Right ventricle myocardium superior (tissue), 1 donor: ENCODE measurements around the gene TENM3. TPM values are rescaled to one million over a fixed set of nuclear protein-coding genes. Genes with fewer than 3 reads are reported as not detected.

Source experiments
- ATAC-seq: fragments of 200-7000 bp; cut with Tn5 transposase; one replicate; pipeline ENCODE4 v1.9.1; 2020; ENCODE audit warnings: mild to moderate bottlenecking; ENCODE audit not compliant: poor library complexity
- DNase-seq: peaks from one replicate; pipeline ENCODE4 v3.0.0-alpha.2; 2020
- intact Hi-C: fragments of 100-400 bp; cut with DNase I; formaldehyde crosslinking; loops from one replicate; pipeline ENCODE4 v1.11.2; 2022
- total RNA-seq: library from RNA; stranded (reverse); fragmentation: NEBNext Ultra II Directional; extraction: Animal tissue kit (Norgen Biotek cat#: 25700); gene quantifications from one replicate; pipeline ENCODE4 v1.2.1, GENCODE V29; 2021
- donor health status: DM: no; HTN: yes; CAD: no; lungs with severe emphysema.

Gene TENM3
- total RNA-seq, 1 donor from 2014 or later: 3.0 TPM

DNA sequence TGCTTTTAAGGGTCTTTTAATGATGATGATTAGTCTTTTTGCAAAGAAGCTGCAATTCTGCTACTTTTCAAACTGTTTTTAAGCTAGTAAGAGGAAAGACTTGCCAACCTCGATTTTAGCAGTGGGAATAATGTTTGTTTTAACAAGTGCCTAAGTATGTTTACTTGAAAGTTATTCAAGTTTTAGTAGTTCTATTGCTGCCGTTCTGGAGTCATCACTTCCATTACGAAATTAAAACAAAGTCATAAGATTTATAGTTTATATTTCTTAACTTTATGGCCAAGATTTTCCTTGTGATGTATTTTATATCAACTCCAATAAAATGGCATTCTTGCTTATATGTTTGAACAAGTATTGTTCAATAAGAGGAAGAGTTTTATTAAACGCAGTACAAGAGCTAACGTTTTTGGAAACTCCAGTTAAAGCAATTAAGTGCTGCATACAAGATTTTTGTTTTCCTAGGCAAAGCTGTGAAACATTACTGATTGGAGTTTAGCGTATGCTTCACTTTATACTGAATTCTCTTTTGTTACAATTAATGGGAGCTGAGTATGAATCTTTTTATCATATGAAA is 211.3 kb downstream of the TENM3 start:
- no peak for DNase-seq
- intact Hi-C loops: no loop called here
- no peak for ATAC-seq

DNA sequence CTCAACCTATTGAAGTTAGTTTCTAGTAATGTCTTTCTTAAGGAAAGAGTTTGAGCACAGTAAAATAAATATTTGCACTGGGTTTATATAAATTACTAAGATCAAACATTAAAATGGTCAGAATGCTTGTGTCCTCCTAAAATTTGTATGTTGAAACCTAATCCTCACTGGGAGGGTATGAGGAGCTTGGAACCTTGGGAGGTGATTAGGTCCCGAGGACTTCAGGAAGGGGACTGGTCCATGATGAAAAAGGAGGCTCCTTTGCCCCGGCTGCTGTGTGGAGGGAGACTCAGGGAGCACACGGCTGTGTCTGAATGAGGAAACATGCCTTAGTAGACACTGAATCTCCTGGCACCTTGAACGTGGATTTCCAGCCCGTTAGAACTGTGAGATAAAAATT is 221.9 kb downstream of the TENM3 start:
- no peak for DNase-seq
- intact Hi-C loops: no loop called here
- ATAC-seq: no peak

DNA sequence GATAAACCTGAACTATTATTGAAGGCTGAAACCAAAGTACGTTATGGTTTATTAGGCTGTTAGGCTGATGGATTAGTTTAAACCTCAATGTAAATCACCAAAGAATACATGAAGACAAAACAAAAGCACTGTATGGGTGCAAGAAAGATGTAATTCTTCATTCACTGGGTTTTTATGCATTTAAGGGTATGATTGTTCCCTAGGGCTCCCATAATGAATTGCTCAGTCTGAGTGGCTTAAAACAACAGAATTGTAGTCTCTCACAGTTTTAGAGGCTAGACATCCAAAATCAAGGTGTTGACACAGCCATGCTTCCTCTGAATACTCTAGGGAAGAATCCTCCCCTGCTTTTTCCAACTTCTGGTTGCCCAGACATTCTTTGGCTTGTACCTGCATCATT is 222.8 kb downstream of the TENM3 start:
- ATAC-seq (no peak), DNase-seq (no peak)
- intact Hi-C loops: no loop called here

DNA sequence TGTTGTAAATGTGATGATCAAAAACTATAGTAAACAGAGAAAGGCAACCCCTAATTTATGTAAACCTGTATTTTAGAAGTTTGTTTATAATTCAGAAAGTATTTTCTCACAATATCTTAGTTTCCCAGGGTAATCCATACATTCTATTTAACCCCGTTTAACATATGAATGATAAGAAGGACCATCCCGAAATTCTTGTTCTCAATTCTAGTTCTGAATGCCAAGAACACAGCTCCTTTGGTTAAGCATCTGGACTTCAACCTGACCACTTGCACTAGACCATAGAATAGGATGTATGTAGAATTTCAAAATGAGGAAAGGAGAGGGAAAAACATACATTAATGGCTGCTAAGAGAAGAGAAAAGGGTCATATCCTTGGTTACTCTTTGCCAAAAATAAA is 227.0 kb downstream of the TENM3 start:
- no peak for ATAC-seq
- no peak for DNase-seq
- intact Hi-C loops: no loop called here

DNA sequence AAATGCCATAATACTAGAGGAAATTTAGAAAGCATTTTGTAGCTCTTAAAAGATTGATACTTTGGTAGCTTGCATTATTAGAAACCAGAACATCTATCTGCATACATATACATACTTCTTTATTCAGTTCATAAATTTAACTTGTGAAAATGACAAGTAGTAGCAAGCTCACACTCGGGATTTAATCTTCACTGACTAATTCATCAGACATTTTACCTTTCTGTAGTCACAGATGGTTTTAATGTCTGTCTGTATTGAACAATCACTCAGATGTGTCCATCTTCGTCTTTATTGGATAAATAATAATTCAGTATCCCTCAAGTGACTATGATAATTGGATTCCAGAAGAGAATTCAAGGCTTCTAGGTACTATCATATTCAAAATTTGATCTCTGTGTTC is 232.3 kb downstream of the TENM3 start:
- DNase-seq: no peak
- no peak for ATAC-seq
- intact Hi-C loops: loop anchor here (5.0 kb wide), 1 partner anchor 332 kb away; no protein-coding TSS in a partner anchor

DNA sequence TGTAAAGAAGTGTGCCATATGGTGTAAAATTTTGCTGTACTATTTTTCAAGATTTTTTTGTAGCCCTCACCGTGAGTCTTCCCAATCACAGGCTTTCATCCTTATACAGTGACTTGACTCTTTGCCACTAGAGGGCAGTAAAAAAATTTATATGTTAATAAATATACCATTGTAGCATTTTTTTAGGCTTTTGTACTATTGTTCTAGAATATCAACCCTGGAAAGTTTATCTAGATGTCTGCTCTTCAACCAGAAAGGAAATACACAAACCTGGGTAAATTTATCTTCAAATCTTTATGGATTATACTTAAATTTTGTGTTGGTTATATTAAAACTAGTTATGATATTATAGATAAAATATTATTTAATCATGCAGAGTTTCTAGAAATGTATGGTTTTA is 235.3 kb downstream of the TENM3 start:
- ATAC-seq (peak; percentile 61), DNase-seq (no peak)
- intact Hi-C loops: loop anchor here (5.0 kb wide), 1 partner anchor 329 kb away; no protein-coding TSS in a partner anchor

- ATAC-seq (no peak), DNase-seq (no peak)
- intact Hi-C loops: no loop called here
These were observed 240.5 kb downstream of the TENM3 start for GRCh38 chr4:182483685-182484084.

DNA sequence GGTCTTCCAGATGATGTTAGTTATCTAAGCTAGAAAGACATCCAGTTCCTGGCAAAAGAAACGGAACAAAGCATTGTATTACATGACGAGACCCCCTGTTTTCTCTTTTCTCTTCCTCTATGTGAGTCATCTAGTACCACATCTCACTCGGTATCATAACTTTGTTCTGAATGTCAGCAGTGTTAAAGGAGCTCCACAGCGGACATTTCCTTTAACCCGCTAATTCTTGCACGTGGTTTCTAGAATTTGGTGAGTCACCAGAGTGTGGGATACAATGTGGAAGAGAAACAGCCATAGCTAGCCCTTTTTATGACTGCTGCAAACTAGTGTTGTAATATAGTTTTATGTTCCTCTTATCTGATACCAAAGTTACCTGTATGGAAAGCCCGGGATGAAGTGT is 243.7 kb downstream of the TENM3 start:
- no peak for ATAC-seq
- DNase-seq: no peak
- intact Hi-C loops: no loop called here

DNA sequence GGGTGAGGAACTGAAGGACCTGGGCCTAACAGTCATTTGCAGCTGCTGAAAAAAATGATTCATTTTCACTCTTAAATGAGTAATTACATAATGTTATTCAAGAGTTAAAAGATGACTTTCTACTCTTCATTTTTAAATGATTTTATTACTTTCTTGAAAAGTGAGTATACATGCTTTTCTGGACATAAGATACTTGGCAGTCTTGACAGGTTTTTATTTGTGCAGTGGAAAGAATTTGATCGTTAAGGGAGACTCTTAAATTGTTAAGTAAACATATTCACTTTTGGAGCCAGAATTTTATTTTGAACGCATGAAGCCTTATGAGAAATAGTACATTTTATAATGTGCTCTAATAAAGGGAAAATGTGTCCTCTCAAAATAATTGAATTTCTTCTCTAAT is 245.7 kb downstream of the TENM3 start:
- intact Hi-C loops: no loop called here
- no peak for ATAC-seq
- no peak for DNase-seq

DNA sequence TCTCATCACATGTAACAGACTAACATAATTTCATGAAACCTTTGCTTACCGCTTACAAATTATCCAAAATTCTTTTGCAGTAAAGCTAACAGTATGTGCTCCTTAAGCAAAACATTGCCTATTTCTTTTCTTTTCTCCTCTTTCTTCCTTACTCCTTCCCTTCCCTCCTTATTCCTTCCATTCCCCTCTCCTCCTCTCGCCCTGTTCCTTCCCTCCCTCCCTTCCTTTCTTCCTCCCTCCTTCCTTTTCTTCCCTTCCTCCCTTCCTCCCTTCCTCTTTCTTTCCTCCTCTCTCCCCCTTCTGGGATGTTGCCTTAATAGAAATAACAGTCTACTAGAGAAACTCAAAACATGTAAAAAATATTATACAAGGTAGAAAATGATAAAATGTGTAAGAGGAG is 246.4 kb downstream of the TENM3 start:
- DNase-seq: no peak
- no peak for ATAC-seq
- intact Hi-C loops: no loop called here

DNA sequence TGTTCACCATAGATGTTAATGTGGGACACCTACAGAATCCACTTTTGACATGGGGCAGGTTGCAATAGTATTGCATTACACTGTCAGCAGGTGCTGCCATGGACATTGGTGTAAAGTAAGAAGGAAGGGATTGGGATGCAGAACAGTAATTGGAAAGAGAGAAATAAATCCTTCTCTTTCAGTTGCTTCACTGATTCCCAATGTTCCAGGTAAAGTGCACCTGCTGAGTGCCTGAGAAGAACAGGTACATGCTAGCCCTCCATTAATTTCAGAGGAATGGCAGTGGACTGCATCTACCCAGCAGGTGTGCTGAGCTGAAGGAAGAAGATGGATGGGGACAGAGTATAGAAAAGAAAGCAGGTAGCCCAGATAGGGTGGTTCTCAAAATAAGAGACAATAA is 248.5 kb downstream of the TENM3 start:
- DNase-seq (no peak), ATAC-seq (no peak)
- intact Hi-C loops: no loop called here

GRCh38 chr4:182492423-182492822 is 249.2 kb downstream of the TENM3 start:
- ATAC-seq (no peak), DNase-seq (no peak)
- intact Hi-C loops: no loop called here

DNA sequence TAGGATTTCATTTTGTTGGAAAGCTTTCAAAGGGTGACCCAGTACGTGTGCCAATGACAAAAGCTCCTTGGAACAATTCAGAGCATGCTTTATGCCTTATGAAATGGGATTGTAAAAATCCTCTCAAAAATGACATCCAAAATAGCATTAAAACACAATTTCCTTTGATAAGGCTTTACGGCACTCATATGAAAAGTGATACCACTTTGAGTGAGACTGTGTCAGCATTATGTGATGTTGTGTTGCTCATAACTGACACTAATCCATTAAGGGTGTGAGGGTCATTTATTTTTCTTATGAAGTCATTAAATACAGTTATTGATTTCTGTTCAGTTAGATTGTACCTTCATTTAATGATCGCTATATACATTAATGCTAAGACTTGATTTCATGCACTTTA is 250.2 kb downstream of the TENM3 start:
- ATAC-seq (no peak), DNase-seq (no peak)
- intact Hi-C loops: no loop called here

- ATAC-seq: no peak
- intact Hi-C loops: no loop called here
- no peak for DNase-seq
These were observed 250.9 kb downstream of the TENM3 start for GRCh38 chr4:182494103-182494502.

GRCh38 chr4:182495031-182495430 is 251.8 kb downstream of the TENM3 start:
- intact Hi-C loops: no loop called here
- DNase-seq (no peak), ATAC-seq (no peak)

- no peak for DNase-seq
- intact Hi-C loops: no loop called here
- no peak for ATAC-seq
These were observed 252.6 kb downstream of the TENM3 start for GRCh38 chr4:182495645-182496385.

- ATAC-seq (no peak), DNase-seq (no peak)
- intact Hi-C loops: no loop called here
These were observed 253.2 kb downstream of the TENM3 start for GRCh38 chr4:182496408-182496807.

- ATAC-seq (no peak), DNase-seq (no peak)
- intact Hi-C loops: no loop called here
These were observed 258.9 kb downstream of the TENM3 start for GRCh38 chr4:182502064-182502463.

- ATAC-seq: no peak
- intact Hi-C loops: no loop called here
- DNase-seq: no peak
These were observed 261.3 kb downstream of the TENM3 start for GRCh38 chr4:182504463-182504862.

DNA sequence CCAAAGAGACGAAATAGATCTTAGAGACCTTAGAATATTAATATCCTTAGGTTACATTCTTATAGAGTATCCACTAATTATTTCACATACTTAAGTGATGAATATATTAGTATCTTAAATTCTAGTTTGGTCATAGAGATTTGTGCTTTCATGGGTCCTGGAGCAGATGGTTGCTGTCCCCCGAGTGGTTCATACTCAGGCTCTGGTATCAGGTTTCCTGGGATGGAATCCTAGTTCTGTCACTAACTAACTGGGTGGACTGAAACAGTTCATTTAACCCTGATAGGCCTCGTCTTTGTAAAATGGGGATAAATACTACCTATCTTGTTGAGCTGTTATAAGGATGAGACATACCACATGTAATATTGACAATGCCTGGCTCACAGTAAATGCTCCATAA is 264.6 kb downstream of the TENM3 start:
- DNase-seq (no peak), ATAC-seq (no peak)
- intact Hi-C loops: no loop called here

GRCh38 chr4:182510836-182511235 is 267.6 kb downstream of the TENM3 start:
- intact Hi-C loops: no loop called here

More at GRCh38 chr4:182510836-182511235, 267.6 kb downstream of the TENM3 start:
- no peak for DNase-seq
- no peak for ATAC-seq
